ENCODE data around the gene CENATAC.
"Not testable (repeated sequence)": the region's sequence is repeated elsewhere in the genome, so short reads cannot be mapped to it uniquely, and the experiment has no call there.

Gene CENATAC, protein sequence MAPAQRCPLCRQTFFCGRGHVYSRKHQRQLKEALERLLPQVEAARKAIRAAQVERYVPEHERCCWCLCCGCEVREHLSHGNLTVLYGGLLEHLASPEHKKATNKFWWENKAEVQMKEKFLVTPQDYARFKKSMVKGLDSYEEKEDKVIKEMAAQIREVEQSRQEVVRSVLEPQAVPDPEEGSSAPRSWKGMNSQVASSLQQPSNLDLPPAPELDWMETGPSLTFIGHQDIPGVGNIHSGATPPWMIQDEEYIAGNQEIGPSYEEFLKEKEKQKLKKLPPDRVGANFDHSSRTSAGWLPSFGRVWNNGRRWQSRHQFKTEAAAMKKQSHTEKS

DNA sequence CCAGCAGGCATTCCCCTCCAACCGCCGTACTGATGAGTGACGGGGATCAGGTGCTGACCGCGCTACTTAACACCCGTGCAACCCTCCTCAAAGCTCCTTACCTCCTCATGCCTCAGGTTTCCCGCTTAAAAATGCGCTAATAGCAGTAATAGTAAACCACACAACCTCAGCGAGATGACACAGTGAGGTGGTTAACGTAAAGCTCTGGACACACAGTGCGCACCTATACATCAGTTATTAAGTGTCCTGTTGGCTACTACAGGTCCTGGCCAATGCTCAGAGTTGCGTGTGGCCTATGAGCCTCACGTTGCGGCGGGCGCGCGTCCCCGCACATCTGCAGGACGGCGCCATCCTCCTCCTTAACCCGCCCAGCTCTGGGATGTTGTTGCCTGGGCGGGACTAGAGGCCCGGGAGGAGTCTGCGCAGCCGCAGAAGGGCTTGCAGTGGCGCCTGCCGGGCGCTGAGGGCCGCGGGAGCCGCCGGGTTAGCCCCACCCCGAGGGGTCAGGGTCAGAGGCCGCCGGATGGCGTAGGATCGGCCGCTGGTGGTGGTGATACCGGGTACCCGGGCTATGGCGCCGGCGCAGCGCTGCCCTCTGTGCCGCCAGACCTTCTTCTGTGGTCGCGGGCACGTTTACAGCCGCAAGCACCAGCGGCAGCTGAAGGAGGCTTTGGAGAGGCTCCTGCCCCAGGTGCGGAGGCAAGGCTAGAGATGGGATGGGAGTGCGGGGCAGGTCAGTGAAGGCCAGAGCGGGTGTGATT, at the start of gene CENATAC:
Gene CENATAC (plus strand): TSS at position 512 of the 761 bp plus-strand sequence. CDS start 60 bp downstream, at position 572.
- peak within 1 kb of the TSS; percentile 86 for H3K4me3 ChIP-seq
- H3K9ac ChIP-seq, result peak within 1 kb of the TSS; percentile 87
- H4K20me1 ChIP-seq, result no peaks in the 10 kb centered on the region
- peaks cover 27% of the 10 kb centered on the region for H3K4me1 ChIP-seq
- no peaks in the 10 kb centered on the region for H3K27me3 ChIP-seq
- H3K27ac ChIP-seq, result peak within 1 kb of the TSS; percentile 65
- TF ChIP-seq Cebpa-rat (IDR thresholded peaks at IDR 0.05), result no peak
- peaks cover 3% of the 10 kb centered on the region for H3K9me3 ChIP-seq
- H3K4me2 ChIP-seq, result peak within 1 kb of the TSS; percentile 91
- peaks cover 45% of the 10 kb centered on the region for H3K36me3 ChIP-seq

DNA sequence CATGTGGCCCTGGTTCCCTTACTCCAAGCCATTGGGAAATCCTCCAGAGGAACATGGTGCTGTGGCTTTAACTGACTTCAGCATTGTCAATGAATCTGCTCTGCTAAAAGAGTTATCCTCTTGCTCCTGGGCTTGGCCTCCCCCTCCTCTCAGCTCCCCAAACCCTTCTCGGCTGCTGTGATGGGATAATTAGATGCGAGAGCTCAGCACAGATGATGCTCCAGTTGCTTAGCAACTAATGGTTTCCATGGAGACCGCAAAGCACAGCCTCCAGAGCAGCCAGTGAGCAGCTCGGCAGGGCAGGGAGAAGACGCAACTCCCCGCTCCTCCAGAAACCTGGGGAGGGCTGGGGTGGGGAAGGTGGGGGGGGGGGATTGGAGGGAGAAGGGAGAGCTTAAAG, 44.7 kb upstream of the CENATAC start:
- no peak overlapping the region for H3K9ac ChIP-seq
- no peaks in the 10 kb centered on the region for H3K27me3 ChIP-seq
- no peaks in the 10 kb centered on the region for H3K9me3 ChIP-seq
- no peaks in the 10 kb centered on the region for H3K36me3 ChIP-seq
- TF ChIP-seq Cebpa-rat (IDR thresholded peaks at IDR 0.05), result no peak
- no peaks in the 10 kb centered on the region for H4K20me1 ChIP-seq
- H3K27ac ChIP-seq, result no peak overlapping the region
- no peak overlapping the region for H3K4me2 ChIP-seq
- no peaks in the 10 kb centered on the region for H3K4me1 ChIP-seq
- no peak overlapping the region for H3K4me3 ChIP-seq

DNA sequence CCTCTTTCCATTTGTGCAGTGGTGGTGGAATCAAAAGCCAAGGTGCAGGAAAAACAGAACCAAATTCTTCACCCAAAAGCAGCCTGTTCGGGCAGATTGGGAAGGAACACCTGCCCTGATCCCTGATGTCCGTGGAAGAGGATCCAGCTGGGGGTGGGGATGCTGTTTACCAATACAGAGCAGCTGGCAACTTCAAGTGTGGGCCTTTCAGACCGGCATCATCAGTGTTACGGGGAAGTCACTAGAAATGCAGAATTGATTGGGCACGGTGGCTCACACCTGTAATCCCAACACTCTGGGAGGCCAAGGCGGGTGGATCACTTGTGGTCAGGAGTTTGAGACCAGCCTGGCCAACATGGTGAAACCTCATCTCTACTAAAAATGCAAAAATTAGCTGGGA, 44.0 kb upstream of the CENATAC start:
- not testable (repeated sequence) for H3K9ac ChIP-seq, H3K4me1 ChIP-seq, H3K36me3 ChIP-seq, H3K27ac ChIP-seq, H4K20me1 ChIP-seq, H3K4me2 ChIP-seq, H3K27me3 ChIP-seq, H3K4me3 ChIP-seq, H3K9me3 ChIP-seq

DNA sequence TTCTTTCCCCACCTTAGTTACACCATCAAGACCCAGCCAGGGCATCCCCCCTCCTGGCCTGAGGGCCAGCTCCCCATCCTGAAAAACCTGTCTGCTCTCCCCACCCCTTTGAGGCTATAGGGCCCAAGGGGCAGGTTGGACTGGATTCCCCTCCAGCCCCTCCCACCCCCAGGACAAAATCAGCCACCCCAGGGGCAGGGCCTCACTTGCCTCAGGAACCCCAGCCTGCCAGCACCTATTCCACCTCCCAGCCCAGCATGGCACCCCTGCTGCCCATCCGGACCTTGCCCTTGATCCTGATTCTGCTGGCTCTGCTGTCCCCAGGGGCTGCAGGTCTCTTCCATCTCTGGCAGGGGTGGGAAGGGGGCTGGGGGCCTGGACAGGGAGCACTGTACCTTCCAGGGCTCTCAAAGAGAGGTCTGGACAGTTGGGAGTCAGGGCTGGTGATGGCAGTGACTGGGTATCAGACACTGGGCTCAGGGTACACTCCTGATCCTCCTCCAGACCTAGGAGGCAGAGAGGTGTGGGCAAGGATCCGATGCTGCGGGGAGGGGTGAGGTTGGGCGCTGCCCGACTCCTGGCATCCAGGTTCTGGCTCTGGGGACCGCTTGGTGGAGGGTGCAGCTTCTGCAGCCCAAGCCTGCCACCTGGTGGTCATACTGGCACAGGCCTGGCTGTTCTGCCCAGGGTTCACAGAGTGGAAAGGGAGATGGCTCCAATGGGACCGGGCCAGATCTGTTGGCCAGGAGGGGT, 41.7 kb upstream of the CENATAC start, which contains the start of gene UPK2:
Gene UPK2 (plus strand): TSS at position 205 of the 753 bp plus-strand sequence. CDS start 53 bp downstream, at position 258.
- Histone ChIP-seq H3K4me1 (peaks cover 16% of the 10 kb centered on the region), H3K27me3 (no peaks in the 10 kb centered on the region), H3K4me3 (no peak within 1 kb of the TSS), H3K9ac (no peak within 1 kb of the TSS), H3K36me3 (no peaks in the 10 kb centered on the region), H3K9me3 (no peaks in the 10 kb centered on the region), H4K20me1 (no peaks in the 10 kb centered on the region), H3K4me2 (no peak within 1 kb of the TSS), H3K27ac (no peak within 1 kb of the TSS)
- no peak for TF ChIP-seq Cebpa-rat (IDR thresholded peaks at IDR 0.05)

DNA sequence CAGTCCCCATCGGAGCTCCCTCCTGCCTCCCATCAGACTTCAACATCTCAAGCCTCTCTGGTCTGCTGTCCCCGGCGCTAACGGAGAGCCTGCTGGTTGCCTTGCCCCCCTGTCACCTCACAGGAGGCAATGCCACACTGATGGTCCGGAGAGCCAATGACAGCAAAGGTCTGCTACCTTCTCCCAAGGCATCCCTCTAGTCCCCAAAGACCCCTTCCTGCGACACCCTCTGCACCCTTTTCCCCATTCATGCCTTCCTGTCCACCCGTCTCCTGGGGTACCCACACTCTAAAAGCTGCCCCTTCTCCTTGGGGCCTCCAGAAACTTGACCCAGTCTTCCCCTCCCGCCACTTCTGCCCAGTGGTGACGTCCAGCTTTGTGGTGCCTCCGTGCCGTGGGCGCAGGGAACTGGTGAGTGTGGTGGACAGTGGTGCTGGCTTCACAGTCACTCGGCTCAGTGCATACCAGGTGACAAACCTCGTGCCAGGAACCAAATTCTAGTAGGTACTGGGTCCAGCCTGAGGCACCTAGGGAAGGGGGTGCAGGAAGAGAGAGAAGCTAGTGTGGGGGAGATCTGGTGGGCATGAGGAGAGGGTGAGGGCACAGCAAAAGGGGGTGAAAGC, 41.0 kb upstream of the CENATAC start:
- H3K9me3 ChIP-seq, result no peaks in the 10 kb centered on the region
- no peaks in the 10 kb centered on the region for H3K36me3 ChIP-seq
- no peak overlapping the region for H3K27ac ChIP-seq
- H3K4me2 ChIP-seq, result no peak overlapping the region
- peaks cover 23% of the 10 kb centered on the region for H3K4me1 ChIP-seq
- no peak overlapping the region for H3K9ac ChIP-seq
- H3K4me3 ChIP-seq, result no peak overlapping the region
- no peaks in the 10 kb centered on the region for H3K27me3 ChIP-seq
- H4K20me1 ChIP-seq, result no peaks in the 10 kb centered on the region
- no peak for TF ChIP-seq Cebpa-rat (IDR thresholded peaks at IDR 0.05)

DNA sequence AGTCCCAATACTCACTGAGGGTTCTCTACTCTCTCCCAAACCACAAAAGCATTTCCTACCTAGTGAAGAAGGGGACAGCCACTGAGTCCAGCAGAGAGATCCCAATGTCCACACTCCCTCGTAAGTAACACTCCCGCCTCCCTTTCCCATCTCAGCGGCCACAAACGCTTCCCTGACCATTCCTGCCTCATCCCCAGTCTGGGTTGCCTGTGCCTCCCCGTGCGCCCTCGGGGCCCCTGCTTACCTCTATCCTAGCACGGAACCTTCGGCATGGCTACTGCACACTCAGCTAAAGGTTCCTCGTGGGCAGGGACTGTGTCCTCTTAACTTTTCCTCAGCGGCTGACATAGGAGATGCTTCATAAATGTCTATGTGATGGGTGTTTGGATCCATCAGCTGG, 40.4 kb upstream of the CENATAC start:
- no peaks in the 10 kb centered on the region for H3K36me3 ChIP-seq
- H3K27ac ChIP-seq, result no peak overlapping the region
- no peak for TF ChIP-seq Cebpa-rat (IDR thresholded peaks at IDR 0.05)
- H3K4me1 ChIP-seq, result peaks cover 26% of the 10 kb centered on the region
- H3K27me3 ChIP-seq, result no peaks in the 10 kb centered on the region
- H3K4me3 ChIP-seq, result no peak overlapping the region
- H3K9ac ChIP-seq, result no peak overlapping the region
- H3K4me2 ChIP-seq, result no peak overlapping the region
- no peaks in the 10 kb centered on the region for H4K20me1 ChIP-seq
- no peaks in the 10 kb centered on the region for H3K9me3 ChIP-seq

DNA sequence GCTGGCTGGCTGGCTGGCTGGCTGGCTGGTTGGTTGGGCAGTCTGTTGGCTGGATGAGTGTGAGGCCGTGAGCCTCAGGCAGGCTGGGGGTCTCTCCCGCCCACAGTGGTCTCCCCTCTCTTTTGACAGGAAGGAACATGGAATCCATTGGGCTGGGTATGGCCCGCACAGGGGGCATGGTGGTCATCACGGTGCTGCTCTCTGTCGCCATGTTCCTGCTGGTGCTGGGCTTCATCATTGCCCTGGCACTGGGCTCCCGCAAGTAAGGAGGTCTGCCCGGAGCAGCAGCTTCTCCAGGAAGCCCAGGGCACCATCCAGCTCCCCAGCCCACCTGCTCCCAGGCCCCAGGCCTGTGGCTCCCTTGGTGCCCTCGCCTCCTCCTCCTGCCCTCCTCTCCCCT, 40.0 kb upstream of the CENATAC start:
- Histone ChIP-seq H3K36me3 (no peaks in the 10 kb centered on the region), H4K20me1 (no peaks in the 10 kb centered on the region), H3K4me2 (no peak overlapping the region), H3K9ac (no peak overlapping the region), H3K27ac (no peak overlapping the region), H3K27me3 (no peaks in the 10 kb centered on the region), H3K4me1 (peaks cover 26% of the 10 kb centered on the region), H3K9me3 (no peaks in the 10 kb centered on the region), H3K4me3 (no peak overlapping the region)
- no peak for TF ChIP-seq Cebpa-rat (IDR thresholded peaks at IDR 0.05)

DNA sequence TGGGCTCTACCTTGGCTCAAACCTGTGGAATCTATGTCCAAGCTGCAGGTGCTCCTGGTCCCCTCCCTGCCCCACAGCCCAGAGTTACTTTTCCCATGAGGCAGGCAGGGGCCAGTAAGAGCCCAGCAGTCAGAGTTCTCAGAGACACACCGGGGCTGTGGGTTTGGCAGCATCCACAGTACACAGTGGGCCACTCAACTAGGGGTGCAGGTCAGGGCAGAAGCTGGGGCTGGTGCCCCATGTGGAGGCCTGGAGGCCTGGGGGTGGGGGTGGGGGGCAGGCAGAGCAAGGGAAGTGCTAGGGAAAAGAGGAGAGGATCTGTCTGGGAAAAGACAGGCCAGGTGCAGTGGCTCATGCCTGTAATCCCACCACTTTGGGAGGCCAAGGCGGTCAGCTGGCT, 39.4 kb upstream of the CENATAC start:
- Histone ChIP-seq H4K20me1 (no peaks in the 10 kb centered on the region), H3K9me3 (no peaks in the 10 kb centered on the region), H3K9ac (no peak overlapping the region), H3K27ac (no peak overlapping the region), H3K36me3 (no peaks in the 10 kb centered on the region), H3K4me3 (no peak overlapping the region), H3K4me2 (no peak overlapping the region), H3K27me3 (no peaks in the 10 kb centered on the region), H3K4me1 (peaks cover 26% of the 10 kb centered on the region)
- TF ChIP-seq Cebpa-rat (IDR thresholded peaks at IDR 0.05), result no peak

DNA sequence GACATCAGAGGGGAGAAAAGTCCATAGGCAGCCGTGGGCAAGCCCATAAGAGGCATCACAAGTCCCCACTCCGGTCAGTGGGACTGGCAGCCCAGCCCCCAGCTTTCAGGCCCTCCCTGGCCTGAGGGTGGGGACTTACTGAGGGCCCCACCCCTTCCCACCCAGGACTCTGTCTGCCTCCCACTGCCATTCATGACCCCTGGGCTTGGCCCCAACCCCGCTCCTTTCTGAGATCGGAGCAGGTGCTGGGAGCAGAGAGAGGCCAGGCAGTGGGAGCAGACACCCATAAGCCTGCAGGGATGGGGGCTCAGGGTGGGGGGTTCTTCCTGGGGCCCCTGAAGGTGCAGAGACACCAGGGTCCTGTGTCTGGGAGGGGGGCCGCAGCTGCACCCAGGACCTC, 36.7 kb upstream of the CENATAC start:
- Histone ChIP-seq H3K9me3 (no peaks in the 10 kb centered on the region), H3K36me3 (no peaks in the 10 kb centered on the region), H4K20me1 (no peaks in the 10 kb centered on the region), H3K27ac (peak overlapping the region; percentile 40), H3K4me2 (peak overlapping the region; percentile 67), H3K4me3 (no peak overlapping the region), H3K27me3 (no peaks in the 10 kb centered on the region), H3K9ac (no peak overlapping the region), H3K4me1 (peaks cover 43% of the 10 kb centered on the region)
- TF ChIP-seq Cebpa-rat (IDR thresholded peaks at IDR 0.05), result no peak
